NCI-H748 treated with DMSO at 0.1 percent for 48 hours (cell line): ENCODE measurements around the gene TRIP13.
"Not testable (repeated sequence)": the region's sequence is repeated elsewhere in the genome, so short reads cannot be mapped to it uniquely, and the experiment has no call there.

Source experiments
- DNase-seq: peaks from one replicate; lab custom pipeline; 2025; lab: John Stamatoyannopoulos, UW

TRIP13 gene

GRCh38 chr5:936149-937144 is 43.8 kb downstream of the TRIP13 start:
- no peak for DNase-seq

- no peak for DNase-seq
These were observed 44.7 kb downstream of the TRIP13 start for GRCh38 chr5:937151-937924.

GRCh38 chr5:939368-939767 is 46.7 kb downstream of the TRIP13 start:
- no peak for DNase-seq

GRCh38 chr5:940741-941140 is 48.1 kb downstream of the TRIP13 start:
- DNase-seq = not testable (repeated sequence)

GRCh38 chr5:943201-943917 is 50.7 kb downstream of the TRIP13 start:
- DNase-seq = no peak

GRCh38 chr5:943918-944620 is 51.4 kb downstream of the TRIP13 start:
- no peak for DNase-seq

- DNase-seq = no peak
These were observed 51.9 kb downstream of the TRIP13 start for GRCh38 chr5:944621-944927.

- no peak for DNase-seq
These were observed 52.5 kb downstream of the TRIP13 start for GRCh38 chr5:944992-945685.

GRCh38 chr5:945691-946551 is 53.2 kb downstream of the TRIP13 start:
- DNase-seq = peak; percentile 89

- DNase-seq = no peak
These were observed 54.3 kb downstream of the TRIP13 start for GRCh38 chr5:946720-947625.

- no peak for DNase-seq
These were observed 55.2 kb downstream of the TRIP13 start for GRCh38 chr5:947626-948471.

GRCh38 chr5:948472-949274 is 56.0 kb downstream of the TRIP13 start:
- no peak for DNase-seq

- DNase-seq = no peak
These were observed 56.5 kb downstream of the TRIP13 start for GRCh38 chr5:949275-949543.

GRCh38 chr5:949815-950560 is 57.3 kb downstream of the TRIP13 start:
- DNase-seq = peak; percentile 72

GRCh38 chr5:951940-952596 is 59.4 kb downstream of the TRIP13 start:
- no peak for DNase-seq

GRCh38 chr5:952597-953271 is 60.0 kb downstream of the TRIP13 start:
- DNase-seq = no peak
